ENCODE measurements around the gene LCMT2.

LCMT2 gene

GRCh38 chr15:43329960-43330779 lies at the start of gene LCMT2:
LCMT2 (minus strand) TSS chr15:43330573; CDS start chr15:43330489, 84 bp downstream.
- DNase-seq (ENCODE audit: low read depth), result peak; percentile 85

GRCh38 chr15:43378601-43379000 lies 48.2 kb upstream of the LCMT2 start:
- DNase-seq (ENCODE audit: low read depth), result no peak

DNA sequence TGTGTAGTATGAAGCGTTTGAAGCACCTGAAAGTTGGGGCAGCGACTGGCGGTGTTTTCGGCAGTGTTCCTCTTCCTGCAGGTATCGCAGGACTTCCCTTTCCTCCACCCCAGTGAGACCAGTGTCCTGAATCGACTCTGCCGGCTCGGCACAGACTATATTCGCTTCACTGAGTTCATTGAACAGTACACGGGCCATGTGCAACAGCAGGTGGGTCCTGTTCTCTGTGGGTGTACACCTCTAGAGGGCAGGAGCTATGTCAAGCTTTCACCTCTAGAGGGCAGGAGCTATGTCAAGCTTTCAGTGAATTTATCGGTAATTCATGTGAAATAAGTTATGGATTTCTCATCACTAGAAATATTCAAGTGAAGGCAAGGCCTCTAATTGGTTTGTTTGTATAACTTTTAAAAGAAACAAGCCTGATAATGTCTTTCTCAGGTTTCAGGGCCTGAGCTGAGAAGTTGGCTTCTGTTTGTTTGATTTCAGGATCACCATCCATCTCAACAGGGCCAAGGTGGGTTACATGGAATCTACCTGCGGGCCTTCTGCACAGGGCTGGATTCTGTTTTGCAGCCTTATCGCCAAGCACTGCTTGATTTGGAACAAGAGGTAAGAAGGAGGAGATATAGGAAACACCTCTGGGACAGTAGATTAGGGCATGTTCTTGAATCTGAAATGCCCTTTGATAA lies 45.8 kb upstream of the LCMT2 start:
- no peak for DNase-seq (ENCODE audit: low read depth)

DNA sequence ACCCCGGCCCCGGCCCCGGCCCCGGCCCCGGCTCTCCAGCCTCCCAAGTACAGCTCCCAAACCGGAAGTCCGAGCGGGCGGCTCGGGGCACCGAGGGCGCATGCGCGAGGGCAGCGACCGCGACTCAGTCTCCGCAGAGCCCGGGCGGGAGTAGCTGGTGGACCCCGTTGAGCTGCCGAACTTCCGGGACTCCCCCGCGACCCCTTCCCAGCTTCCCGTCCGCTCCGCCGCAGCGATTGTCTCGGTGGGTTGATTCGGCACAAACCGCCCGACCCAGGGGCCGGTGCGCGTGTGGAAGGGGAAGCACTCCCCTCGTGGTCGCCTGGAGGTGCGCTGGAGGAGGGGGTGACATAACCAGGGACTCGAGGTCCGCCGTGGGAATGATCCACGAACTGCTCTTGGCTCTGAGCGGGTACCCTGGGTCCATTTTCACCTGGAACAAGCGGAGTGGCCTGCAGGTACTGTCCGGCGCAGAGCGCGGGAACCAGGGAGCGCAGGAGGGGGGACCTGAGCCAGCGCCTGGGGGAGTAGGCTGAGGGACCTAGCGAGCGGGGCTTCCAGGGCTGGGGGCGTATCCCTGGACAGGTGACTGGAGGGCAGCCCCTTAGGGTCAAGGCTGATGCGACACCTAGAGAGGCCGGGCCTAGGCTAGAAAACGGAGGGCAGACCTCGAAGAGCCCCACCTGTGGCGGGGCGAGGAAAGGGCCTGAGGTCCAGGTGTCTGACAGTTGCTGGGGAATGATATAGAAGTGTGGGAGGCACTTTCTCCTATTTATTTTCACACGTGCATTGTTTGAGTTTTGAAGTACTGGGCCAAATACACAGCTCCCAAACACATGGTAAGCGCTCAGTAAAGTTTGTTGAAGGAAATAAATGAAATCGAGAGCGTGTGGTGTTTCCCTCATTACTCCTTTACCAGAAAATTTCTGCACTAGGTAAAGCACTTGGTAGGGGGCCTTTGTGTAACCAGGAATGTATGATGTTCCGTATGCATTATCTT lies 40.9 kb upstream of the LCMT2 start, which contains the start of the genes TUBGCP4 and ZSCAN29:
TSS of gene TUBGCP4 (plus strand) at position 127 of the 1,000 bp plus-strand sequence. CDS start at position 381, 254 bp downstream.
TSS of gene ZSCAN29 (minus strand) at position 69 of the 1,000 bp plus-strand sequence. CDS start 1,130 bp downstream, outside the sequence.
- peak; percentile 46 for DNase-seq (ENCODE audit: low read depth)

DNA sequence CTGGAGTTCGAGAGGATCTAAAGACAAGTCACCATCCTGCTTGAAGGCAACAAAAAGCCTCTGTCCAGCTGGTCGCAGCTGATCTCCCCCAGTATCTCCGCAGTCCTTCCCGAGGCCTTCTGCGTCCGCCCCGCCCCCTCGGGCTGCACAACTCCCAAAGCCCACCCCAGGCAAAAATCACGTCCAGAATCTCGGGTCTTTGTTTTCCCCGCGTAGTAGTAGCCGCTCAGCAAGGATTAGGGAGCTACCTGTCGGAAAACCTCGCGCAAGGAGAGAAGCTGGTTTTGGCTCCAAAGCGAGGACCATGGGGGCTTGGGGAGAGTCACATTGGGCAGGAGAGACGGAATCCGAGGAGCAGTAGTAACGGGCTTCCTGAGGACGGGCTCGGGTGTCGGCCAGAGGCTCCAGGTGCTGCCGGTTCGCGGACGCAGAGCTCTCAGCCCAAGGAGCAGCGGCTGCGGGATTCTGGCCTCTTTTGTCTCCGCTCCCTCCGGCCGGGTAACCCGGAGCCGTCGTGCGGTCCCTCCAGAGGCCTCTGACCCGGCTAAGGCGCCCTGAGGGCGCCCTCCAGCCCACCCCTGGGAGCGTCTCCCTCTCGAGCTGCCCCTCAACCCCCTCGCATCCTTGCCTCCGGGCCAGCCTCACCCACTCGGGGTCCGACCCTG lies 40.1 kb upstream of the LCMT2 start:
- DNase-seq (ENCODE audit: low read depth), result no peak

DNA sequence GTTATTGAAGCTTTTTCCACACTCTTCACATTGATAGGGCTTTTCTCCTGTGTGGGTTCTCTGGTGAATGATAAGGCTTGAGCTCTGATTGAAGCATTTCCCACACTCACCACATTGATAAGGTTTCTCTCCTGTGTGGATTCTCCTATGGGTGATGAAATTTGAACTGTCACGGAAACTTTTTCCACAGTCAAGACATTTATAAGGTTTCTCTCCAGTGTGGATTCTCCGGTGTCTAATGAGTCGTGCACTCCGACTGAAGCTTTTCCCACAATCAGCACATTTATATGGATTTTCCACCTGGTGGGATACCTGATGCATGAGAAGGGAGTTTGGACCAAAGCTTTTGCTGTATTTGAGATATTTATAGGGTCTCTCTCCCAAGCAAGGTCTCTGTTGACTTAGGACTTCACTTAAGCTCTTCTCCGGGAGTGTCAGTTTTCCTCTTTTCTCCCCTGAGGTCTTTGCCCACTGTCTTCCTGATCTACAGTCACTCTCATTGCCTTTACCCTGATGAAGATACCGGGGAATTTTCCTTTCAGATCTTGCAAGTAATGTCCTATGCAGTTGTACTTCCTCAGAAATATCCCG lies 31.0 kb upstream of the LCMT2 start:
- DNase-seq (ENCODE audit: low read depth), result no peak

DNA sequence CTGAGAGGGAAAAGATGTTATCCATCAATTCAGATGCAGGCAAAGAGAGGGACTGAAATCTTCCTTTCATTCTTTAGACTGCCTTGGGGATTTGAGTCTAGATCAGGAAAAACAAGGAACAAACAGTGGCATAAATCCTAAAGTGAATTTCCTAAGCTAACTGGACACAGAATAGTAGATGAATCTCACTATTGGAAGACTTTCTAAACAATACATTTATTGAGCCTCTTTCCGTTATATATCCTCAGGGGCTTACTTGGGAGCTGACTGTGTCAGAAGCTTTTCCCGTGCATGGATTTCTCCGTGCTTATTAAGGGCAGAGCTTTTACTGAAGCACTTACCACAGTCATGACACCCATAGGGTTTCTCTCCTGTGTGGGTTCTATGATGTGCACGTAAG lies 30.4 kb upstream of the LCMT2 start:
- DNase-seq (ENCODE audit: low read depth), result no peak

- DNase-seq (ENCODE audit: low read depth), result no peak
Measured at GRCh38 chr15:43352693-43353382, 22.5 kb upstream of the LCMT2 start.

DNA sequence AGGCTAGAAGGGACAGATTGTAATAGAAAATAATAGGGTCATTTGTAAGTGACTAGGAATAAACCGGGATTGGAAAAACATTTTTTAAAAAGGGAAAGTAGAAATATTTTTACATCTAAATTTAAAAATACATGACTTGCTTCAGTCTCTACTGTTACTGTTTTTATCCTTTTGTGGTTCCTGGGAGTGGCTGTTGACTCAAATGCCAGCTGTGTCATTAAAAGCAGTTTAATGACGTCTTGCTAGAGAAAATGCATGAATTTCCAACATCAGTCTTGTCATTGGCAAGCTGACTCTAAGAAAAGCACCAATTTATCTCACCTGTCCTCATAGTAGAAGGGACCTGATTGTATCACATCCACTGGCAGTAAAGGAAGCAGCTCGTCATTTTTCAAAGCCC lies 16.7 kb upstream of the LCMT2 start:
- DNase-seq (ENCODE audit: low read depth), result no peak

DNA sequence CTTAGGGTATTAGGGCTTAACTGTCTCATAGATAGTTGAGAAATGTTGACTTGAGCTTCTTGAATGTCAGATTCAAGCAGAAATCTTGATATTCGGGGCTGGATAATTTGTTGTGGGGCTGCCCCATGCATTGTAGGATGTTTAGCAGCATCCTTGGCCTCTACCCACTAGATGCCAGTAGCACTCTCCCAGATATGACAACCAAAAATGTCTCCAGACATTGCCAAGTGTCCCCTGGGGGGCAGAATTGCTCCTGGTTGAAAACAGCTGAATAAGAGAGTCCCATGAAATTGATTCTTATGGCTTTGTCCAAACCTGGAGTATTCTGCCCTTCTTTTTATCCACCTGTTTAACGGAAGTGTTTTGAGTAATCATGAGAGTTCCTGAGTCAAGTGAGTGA lies 15.9 kb upstream of the LCMT2 start:
- no peak for DNase-seq (ENCODE audit: low read depth)

DNA sequence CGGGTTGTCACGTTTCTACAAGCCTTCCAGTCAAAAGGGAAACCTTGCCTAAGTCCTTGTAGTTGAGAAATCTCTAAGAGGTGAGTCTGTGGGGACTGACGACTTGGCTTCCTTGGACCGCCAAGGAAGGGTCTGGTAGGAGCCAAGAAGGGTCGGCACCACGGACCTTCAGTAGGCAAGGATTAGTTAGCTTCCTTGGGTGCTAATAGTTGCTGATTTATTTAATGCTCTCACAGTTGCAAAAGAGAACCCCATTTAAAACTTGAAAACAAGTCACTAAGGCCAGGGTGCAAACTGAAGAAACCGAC lies 361 bp upstream of the LCMT2 start:
- DNase-seq (ENCODE audit: low read depth), result no peak

DNA sequence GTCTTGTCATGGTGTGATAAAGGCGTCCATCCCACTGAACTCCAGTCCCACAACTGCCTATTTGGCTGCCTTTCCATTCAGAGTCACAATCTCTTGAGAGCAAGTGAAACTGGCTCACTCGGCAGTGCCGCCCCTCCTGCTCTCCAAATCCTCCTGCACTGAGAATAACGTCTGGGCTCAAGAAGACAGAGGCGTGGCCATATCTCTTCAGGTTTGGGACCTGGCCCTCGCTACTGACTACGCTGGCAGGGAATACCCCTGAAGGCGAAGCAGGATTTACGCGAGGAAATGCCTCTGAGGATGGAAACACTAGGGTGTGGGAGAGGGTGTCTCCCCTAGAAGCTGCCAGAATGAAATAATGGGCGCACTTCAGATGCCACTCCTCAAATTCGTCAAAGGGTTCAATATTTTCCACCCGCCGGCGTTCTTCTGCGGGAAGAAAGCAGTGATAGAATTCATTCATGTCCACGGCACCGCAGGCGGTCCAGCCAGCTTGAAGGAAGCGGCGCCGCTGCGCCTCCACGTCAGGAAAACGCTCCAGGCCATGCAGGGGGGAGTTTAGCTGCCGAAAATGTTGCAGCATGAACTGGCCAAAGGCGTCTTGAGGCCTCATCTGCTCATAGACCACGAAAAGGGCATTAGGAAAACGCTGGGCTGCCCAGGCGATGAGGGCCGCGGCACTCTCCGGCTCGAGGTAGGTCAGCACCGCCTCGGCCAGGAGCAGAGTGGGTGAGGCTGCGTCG lies 985 bp downstream of the LCMT2 start:
- no peak for DNase-seq (ENCODE audit: low read depth)

DNA sequence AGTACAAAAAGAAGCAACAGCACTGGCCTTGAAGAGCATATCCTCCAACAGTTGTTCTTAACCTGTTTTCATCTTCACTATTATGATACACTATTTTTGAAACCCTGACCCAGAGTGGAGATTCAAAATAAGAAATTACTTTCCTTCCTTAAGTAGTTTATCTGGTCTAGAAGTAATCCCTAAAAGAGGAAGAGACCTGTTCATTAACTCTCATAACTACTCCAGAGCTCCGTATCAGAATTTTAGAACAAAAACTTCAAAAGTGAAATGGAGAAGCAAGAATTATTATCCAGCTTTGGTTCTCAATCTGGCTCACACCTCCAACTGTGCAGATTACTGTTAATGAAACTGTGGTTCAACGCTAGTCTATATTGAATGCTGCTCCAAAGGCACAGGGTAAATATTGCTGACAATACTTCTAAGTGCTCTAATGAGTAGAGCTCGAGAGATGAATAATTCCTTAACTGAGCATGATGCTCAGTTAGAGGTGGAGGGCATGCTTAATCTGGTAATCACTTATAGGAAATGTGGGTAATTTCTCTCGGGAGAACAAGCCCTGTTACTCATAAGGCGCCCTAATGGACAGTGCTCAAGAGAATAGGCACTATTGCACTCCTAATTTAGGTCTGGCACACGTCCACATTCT lies 5.2 kb downstream of the LCMT2 start:
- no peak for DNase-seq (ENCODE audit: low read depth)

- DNase-seq (ENCODE audit: low read depth), result no peak
Measured at GRCh38 chr15:43318990-43319771, 11.2 kb downstream of the LCMT2 start.

GRCh38 chr15:43317566-43318184 lies 12.7 kb downstream of the LCMT2 start:
- DNase-seq (ENCODE audit: low read depth), result no peak

DNA sequence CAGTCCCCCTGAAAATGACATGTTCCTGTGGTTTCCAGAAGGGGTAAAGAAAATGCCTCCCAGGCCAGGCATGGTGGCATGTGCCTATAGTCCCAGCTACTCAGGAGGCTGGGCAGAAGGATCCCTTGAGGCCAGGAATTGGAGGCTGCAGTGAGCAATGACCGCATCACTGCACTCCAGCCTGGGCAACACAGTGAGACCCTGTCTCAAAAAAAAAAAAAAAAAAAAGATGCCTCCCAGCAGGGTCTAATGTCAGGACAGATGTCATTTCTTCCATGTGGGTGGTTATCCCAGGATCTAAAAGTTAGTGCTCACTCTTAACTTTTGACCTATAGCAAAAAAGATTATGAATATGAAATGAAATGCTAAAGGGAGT lies 13.4 kb downstream of the LCMT2 start:
- no peak for DNase-seq (ENCODE audit: low read depth)

DNA sequence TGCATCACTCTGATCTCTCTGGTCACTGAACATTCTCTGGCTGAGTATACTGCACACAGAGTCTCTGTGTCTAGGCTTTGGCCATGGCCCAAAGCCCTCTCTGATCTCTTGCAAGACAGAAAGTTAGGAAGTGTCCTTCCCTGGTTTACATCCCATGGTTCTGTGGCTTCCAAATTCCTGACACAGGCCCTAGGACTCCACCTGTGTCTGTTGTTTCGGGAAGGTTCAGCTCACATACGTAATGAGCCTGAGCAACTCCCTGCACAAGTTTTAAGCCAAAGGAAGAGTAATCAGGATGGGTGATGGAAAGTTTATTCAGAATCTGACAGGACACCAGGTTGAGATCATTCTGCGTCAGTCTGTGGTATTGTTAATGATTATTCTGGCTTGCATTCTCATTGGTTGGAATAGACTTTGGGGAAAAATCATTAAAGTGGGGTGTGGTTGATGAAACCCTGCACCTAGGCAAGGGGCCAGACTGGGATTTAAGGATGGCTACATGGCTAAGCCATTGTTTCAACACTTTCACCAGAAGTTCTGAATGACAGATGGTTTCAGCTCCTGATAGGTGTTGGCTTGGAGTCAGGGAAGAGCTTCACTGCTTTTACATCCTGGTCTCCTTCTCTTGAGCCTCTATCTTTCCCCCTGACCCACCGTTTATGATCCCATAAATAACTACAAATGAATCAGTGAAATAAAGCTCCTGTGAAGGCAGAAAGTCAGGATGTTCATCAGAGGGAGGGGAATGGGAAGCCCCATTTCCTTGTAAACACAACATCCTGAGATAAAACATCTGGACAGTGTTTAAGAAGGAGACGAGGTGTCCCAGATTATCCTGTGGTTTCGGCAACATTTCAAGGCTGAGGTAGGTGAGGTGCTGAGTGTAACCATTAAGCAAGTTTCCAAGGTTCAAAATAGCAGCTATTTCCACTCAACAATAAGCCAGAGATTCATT lies 14.1 kb downstream of the LCMT2 start:
- DNase-seq (ENCODE audit: low read depth), result no peak
